Natural killer cell (primary cell): ENCODE data around the gene RRP8. TPM values are rescaled to one million over a fixed set of nuclear protein-coding genes. Genes with fewer than 3 reads are reported as not detected.

Experiments
- ATAC-seq, 3 donors: fragments of 150-1000 bp in 2 of 3; fragments of 200-7000 bp in 1 of 3; cut with Tn5 transposase; 1 replicate in 1 of 3; 2 replicates in 2 of 3; pipeline ENCODE4 v1.10.0; 2021; ENCODE audit warnings: mild to moderate bottlenecking in 2 of 3, moderate library complexity in 2 of 3
- DNase-seq, 2 donors: peaks; one replicate each; pipeline versions ENCODE4 v3.0.0 to v3.0.0-alpha.2; 2013 to 2021; ENCODE audit warnings: mixed read lengths in 1 of 2
- H3K27ac ChIP-seq: one replicate; pipeline ENCODE4 v1.5.1; 2013; ENCODE audit warnings: mild to moderate bottlenecking, low read length
- H3K27me3 ChIP-seq: one replicate; pipeline ENCODE4 v1.6.1; 2013; ENCODE audit warnings: low read length; ENCODE audit not compliant: control insufficient read depth, insufficient read depth
- H3K36me3 ChIP-seq: one replicate; pipeline ENCODE4 v1.6.1; 2013; ENCODE audit warnings: low read length; ENCODE audit not compliant: control insufficient read depth, insufficient read depth
- H3K4me1 ChIP-seq: one replicate; pipeline ENCODE4 v1.6.1; 2013; ENCODE audit warnings: low read length; ENCODE audit not compliant: control insufficient read depth, insufficient read depth
- H3K4me3 ChIP-seq: one replicate; pipeline ENCODE4 v1.5.1; 2013; ENCODE audit warnings: low read length
- H3K9me3 ChIP-seq: one replicate; pipeline ENCODE4 v1.6.1; 2013; ENCODE audit warnings: low read length; ENCODE audit not compliant: control insufficient read depth, insufficient read depth
- H3K27ac Mint-ChIP-seq, 2 donors: one replicate each; pipeline ENCODE4 v1.8.0; 2022; ENCODE audit warnings: mild to moderate bottlenecking in 2 of 2, mixed read lengths in 2 of 2, moderate library complexity in 1 of 2
- H3K27me3 Mint-ChIP-seq, 2 donors: one replicate each; pipeline ENCODE4 v1.8.0; 2022; ENCODE audit warnings: low read depth in 2 of 2, mixed read lengths in 2 of 2
- H3K36me3 Mint-ChIP-seq: one replicate; pipeline ENCODE4 v1.8.0; 2022; ENCODE audit warnings: mixed read lengths
- H3K4me1 Mint-ChIP-seq, 2 donors: one replicate each; pipeline ENCODE4 v1.8.0; 2022; ENCODE audit warnings: mixed read lengths in 2 of 2
- H3K4me3 Mint-ChIP-seq: one replicate; pipeline ENCODE4 v1.8.0; 2022; ENCODE audit warnings: mild to moderate bottlenecking, moderate library complexity, mixed read lengths
- H3K9me3 Mint-ChIP-seq, 2 donors: one replicate each; pipeline ENCODE4 v1.8.0; 2022; ENCODE audit warnings: mixed read lengths in 2 of 2
- CTCF ChIP-seq: fragments of 200-600 bp; IDR thresholded peaks from one replicate; pipeline ENCODE4 v1.8.0; 2022; ENCODE audit warnings: antibody characterized with exemption
- WGBS: methylation state at CpG from one replicate; pipeline ENCODE4 v1.1.7; 2013; ENCODE audit warnings: missing lambda C conversion rate; ENCODE audit not compliant: insufficient coverage; 5-methylcytosine and 5-hydroxymethylcytosine counted together
- intact Hi-C: fragments of 100-400 bp; cut with micrococcal nuclease; formaldehyde crosslinking; loops from one replicate; pipeline ENCODE4 v1.14.2; 2022
- total RNA-seq, 4 donors: library from RNA; stranded (reverse); fragments of 120-200 nt in 1 of 4; gene quantifications; one replicate each; pipeline versions ENCODE4 v1.2.3 to v1.2.4, GENCODE V29; 2013 to 2022

Gene RRP8
- total RNA-seq, 3 donors from 2014 or later (not counting 1 experiment from before 2014, with no cell fraction given) = 31.3 to 35.9 (median 31.9) TPM

DNA sequence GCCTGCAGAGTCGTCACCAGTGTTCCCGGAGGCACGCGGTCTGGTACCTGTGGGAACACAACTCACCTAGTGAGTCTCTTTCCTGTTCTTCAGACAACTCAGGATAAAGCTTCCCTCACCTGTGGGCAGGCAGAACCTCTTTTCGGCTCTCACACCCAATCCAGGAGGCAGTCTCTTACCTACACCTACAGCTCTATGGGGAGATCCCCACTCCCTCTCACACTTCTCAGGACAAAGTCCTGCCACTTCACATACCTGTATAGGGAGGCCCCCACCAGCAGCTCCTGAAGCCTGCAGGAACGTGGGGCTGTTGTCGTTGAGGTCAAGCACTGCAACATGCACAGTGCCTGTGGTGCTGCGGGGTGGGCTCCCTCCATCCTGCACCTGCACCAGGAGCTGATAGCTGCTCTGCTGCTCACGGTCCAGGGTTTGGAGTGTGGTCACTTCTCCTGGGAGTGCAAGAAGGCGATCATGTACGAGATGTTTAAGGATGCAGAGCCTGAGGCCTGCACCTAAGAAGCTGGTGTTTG lies 28.0 kb upstream of the RRP8 start:
- Histone ChIP-seq H3K27ac (no peak overlapping the region), H3K27me3 (no peaks in the 10 kb centered on the region), H3K36me3 (no peaks in the 10 kb centered on the region), H3K4me3 (no peak overlapping the region), H3K9me3 (no peaks in the 10 kb centered on the region), H3K4me1 (peaks cover 19% of the 10 kb centered on the region)
- no peaks in the 10 kb centered on the region for H3K27me3 Mint-ChIP-seq
- H3K27ac Mint-ChIP-seq = no peak overlapping the region
- 91% methylated on average over 11 of the region's 11 CpGs for WGBS
- peaks cover 9% of the 10 kb centered on the region in 2 donors for H3K4me1 Mint-ChIP-seq
- H3K9me3 Mint-ChIP-seq = no peaks in the 10 kb centered on the region
- ATAC-seq (no peak), DNase-seq (no peak)
- TF ChIP-seq CTCF = no peak
- H3K36me3 Mint-ChIP-seq = no peaks in the 10 kb centered on the region
- no peak overlapping the region for H3K4me3 Mint-ChIP-seq
- intact Hi-C loops = no loop called here

DNA sequence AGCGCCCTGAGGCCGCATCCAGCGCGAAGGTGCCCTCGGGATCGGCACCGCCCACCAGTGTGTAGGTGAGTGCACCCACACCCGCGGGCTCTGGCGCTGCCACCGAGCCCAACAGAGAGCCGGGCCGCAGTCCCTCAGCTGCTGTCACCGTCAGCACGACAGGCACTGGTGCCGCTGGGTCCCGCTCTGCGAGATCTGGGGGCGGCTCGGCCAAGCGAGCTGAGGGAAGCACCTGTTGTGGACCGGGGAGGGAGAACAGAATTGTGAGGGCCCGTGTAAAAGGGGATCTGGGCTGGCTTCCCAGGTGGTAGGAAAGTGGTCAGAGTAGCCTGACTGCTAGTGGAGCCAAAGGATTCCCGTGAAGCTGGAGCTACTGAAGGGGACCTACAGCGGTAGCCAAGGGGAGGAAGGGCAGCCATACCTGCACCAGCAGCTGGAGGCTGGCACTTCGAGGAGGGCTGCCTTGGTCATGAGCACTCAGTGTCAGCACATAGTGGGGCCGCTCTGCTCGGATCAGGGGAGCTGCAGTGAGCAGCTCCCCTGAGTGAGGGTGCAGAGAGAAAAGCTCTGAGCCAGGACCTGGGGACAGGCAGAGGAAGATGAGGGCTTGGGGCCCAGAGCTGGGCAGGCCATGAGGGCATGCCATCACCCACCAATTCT lies 27.3 kb upstream of the RRP8 start:
- H3K36me3 Mint-ChIP-seq = no peaks in the 10 kb centered on the region
- H3K27ac Mint-ChIP-seq = no peak overlapping the region
- no peak for DNase-seq
- Histone ChIP-seq H3K4me1 (peaks cover 13% of the 10 kb centered on the region), H3K27ac (no peak overlapping the region), H3K27me3 (no peaks in the 10 kb centered on the region), H3K4me3 (no peak overlapping the region), H3K36me3 (no peaks in the 10 kb centered on the region), H3K9me3 (no peaks in the 10 kb centered on the region)
- no peak for TF ChIP-seq CTCF
- peaks cover 9 to 12% of the 10 kb centered on the region in 2 donors for H3K4me1 Mint-ChIP-seq
- no peak for ATAC-seq
- intact Hi-C loops = no loop called here
- no peaks in the 10 kb centered on the region for H3K27me3 Mint-ChIP-seq
- H3K4me3 Mint-ChIP-seq = no peak overlapping the region
- WGBS = 96% methylated on average over 28 of the region's 28 CpGs
- no peaks in the 10 kb centered on the region for H3K9me3 Mint-ChIP-seq

DNA sequence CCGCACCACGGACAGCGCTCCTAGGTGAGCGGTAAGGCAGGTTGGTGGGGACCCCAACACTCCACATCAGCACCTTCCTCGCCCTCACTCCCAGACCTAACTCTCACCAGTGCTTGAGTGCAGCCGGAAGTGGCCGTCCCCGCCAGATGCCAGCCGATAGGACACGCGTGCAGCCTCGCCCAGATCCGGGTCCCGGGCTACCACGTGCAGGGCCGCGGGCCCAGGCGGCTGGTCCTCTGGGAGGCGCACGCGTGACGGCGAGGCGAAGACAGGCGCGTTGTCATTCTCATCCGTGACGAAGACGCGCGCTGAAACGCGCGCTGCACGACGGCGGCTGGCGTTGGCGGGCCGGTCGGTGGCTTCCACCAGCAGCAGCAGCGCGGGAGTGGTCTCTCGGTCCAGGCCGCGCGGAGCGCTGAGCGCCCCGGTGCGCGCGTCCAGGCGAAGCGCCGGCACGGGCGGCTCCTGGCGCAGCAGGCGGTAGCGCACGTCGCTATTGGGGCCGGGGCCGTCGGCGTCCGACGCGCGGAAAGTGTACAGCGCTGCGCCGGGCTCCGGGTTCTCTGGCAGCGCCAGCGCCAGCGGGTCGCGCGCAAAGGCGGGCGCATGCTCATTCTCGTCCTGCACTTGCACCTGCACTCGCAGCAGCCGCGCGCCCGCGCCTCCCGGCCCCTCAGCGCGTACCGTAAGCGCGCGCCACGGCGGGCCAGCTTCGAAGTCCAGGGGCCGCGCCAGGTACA lies 26.6 kb upstream of the RRP8 start:
- H3K4me3 Mint-ChIP-seq = no peak overlapping the region
- Histone ChIP-seq H3K27me3 (no peaks in the 10 kb centered on the region), H3K4me1 (peaks cover 9% of the 10 kb centered on the region), H3K4me3 (no peak overlapping the region), H3K36me3 (no peaks in the 10 kb centered on the region), H3K9me3 (no peaks in the 10 kb centered on the region), H3K27ac (no peak overlapping the region)
- no peaks in the 10 kb centered on the region for H3K36me3 Mint-ChIP-seq
- TF ChIP-seq CTCF = no peak
- H3K9me3 Mint-ChIP-seq = no peaks in the 10 kb centered on the region
- ATAC-seq (no peak), DNase-seq (no peak)
- intact Hi-C loops = no loop called here
- no peak overlapping the region for H3K27ac Mint-ChIP-seq
- peaks cover 9 to 12% of the 10 kb centered on the region in 2 donors for H3K4me1 Mint-ChIP-seq
- H3K27me3 Mint-ChIP-seq = no peaks in the 10 kb centered on the region
- 97% methylated on average over 102 of the region's 102 CpGs for WGBS
